NCI-H2029 (cell line): ENCODE measurements around the gene UNC45A.
"Not testable (repeated sequence)": the region's sequence is repeated elsewhere in the genome, so short reads cannot be mapped to it uniquely, and the experiment has no call there.

Experiments used
- DNase-seq: peaks from one replicate; lab custom pipeline; 2025; lab: John Stamatoyannopoulos, UW

The UNC45A gene

GRCh38 chr15:90903733-90904536 lies 31.1 kb upstream of the UNC45A start:
- DNase-seq: no peak

GRCh38 chr15:90904746-90905145 lies 30.3 kb upstream of the UNC45A start:
- DNase-seq: no peak

DNA sequence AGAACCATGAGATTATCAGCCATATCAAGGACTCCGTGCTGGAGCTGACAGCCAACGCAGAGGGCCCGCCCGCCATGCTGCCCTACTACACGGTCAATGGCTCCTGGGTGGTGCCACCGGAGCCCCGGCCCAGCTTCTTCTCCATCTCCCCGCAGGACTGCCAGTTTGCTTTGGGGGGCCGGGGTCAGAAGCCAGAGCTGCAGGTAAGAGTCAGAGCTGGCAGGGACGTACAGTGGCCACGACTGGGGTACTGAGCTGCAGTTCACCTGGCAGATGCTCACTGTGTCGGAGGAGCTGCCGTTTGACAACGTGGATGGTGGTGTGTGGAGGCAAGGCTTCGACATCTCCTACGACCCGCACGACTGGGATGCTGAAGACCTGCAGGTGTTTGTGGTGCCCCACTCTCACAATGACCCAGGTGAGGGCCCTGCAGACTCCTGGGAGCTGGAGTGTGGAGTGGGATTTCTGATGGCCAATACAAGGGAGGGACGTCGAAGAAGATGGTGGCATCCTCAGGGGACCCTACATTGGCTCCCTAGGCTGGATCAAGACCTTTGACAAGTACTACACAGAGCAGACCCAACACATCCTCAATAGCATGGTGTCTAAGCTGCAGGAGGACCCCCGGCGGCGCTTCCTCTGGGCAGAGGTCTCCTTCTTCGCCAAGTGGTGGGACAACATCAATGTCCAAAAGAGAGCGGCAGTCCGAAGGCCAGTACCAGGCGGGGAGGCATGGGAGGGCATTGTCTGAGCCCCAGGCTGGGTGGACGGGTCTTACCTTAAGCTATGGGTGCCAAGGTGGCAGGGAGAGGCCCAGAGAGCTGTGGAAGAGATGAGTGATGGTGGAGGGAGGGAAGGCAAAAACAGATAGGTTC lies 29.5 kb upstream of the UNC45A start:
- DNase-seq: no peak

DNA sequence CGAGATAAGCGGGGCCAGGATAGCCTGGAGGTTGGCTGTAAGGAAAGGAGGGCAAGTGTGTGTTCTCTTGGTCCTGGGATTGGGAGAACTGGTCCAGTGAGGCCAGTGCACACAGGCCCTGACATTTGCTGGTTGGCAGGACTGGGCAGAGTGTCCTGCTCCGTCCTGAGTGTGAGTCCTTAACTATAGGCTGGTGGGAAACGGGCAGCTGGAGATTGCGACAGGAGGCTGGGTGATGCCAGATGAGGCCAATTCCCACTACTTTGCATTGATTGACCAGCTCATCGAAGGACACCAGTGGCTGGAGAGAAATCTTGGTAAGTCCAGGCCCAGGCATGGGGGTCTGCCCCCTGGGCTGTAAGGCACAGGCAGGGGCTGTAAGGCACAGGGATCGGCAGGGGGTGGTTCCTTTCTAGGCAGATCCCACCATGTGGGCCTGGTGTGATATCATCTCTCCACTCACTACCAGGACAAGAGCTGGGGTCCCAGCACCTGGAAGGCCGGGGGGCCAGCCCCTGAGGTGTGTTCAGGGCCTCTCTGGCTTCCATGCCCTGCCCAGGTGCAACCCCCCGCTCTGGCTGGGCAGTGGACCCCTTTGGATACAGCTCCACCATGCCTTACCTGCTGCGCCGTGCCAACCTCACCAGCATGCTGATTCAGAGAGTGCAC lies 28.8 kb upstream of the UNC45A start:
- DNase-seq: no peak

- DNase-seq: no peak
Measured at GRCh38 chr15:90907051-90907660, 27.9 kb upstream of the UNC45A start.

GRCh38 chr15:90907838-90908507 lies 27.1 kb upstream of the UNC45A start:
- DNase-seq: no peak

GRCh38 chr15:90909449-90909848 lies 25.6 kb upstream of the UNC45A start:
- DNase-seq: not testable (repeated sequence)

DNA sequence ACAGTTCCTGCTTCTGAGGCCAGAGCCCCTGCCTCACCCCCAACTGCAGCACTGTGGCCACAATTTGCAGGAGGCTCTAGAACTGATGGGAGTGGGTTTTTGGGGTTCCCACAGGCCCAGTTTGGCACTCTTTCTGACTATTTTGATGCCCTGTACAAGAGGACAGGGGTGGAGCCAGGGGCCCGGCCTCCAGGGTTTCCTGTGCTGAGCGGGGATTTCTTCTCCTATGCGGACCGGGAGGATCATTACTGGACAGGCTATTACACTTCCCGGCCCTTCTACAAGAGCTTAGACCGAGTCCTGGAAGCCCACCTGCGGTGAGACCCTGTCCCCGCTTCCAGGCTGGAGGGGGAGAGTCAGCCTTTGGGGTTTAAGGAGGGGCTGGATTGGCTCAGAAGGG lies 25.1 kb upstream of the UNC45A start:
- no peak for DNase-seq

GRCh38 chr15:90910441-90911301 lies 24.4 kb upstream of the UNC45A start:
- no peak for DNase-seq

- no peak for DNase-seq
Measured at GRCh38 chr15:90911302-90911623, 23.8 kb upstream of the UNC45A start.

DNA sequence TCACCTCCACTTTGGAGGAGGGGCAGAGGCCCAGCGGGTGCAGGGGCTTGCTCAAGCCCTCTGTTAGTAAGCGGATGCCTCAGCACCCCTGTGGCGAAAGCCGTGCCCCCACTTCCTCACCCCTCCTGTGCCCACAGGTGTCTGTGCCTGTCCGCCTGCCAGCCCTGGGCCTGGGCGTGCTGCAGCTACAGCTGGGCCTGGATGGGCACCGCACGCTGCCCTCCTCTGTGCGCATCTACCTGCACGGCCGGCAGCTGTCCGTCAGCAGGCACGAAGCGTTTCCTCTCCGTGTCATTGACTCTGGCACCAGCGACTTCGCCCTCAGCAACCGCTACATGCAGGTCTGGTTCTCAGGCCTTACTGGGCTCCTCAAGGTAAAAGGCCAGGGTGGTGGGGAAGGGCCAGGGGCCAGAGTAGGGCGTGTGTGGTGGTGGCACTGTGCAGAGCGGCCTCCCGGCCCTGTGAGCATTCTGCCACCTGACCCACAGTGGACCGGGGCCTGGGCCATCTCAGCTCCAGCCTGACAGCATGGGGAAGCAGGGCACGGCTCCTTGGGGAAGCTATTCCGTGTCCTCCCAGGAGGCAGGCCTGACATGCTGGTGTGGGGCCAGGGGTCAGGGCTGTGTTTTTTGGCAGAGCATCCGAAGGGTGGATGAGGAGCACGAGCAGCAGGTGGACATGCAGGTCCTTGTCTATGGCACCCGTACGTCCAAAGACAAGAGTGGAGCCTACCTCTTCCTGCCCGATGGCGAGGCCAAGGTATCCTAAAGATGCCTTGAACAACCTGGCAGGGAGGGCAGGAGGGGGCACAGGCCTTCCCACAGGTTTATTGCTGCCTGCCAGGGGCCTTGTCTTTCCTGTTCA lies 22.9 kb upstream of the UNC45A start:
- DNase-seq: no peak

GRCh38 chr15:90912770-90913075 lies 22.4 kb upstream of the UNC45A start:
- DNase-seq: no peak

- DNase-seq: no peak
Measured at GRCh38 chr15:90913398-90913944, 21.6 kb upstream of the UNC45A start.

DNA sequence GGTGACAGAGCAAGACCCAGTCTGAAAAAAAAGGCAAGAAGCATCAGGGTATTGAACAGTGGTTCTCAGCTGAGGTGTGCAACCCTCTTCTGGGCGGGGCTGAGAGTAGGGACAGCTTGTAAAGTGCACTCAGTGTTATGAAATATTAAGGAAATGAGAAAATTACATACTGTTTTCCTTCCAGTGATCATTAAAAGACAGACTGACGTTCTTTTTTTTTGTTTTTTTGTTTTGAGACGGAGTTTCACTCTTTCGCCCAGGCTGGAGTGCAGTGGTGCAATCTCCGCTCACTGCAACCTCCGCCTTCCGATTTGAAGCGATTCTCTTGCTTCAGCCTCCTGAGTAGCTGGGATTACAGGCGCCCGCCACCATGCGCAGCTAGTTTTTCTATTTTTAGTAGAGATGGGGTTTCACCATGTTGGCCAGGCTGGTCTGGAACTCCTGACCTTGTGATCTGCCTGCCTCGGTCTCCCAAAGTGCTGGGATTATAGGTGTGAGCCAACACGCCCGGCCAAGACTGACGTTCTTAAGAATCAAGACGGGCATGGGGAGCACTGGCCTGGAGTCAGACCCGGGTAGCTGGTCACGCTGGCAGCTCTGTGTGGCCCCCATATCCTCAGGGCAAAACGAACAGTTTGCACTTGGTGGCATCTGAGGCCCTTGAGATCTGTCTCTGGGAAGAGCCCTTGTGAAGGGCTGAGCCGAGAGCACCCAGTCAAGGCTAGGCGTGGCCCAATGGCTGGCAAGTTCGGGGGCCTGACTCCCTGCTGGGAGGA lies 20.6 kb upstream of the UNC45A start:
- DNase-seq: no peak

GRCh38 chr15:90915216-90915807 lies 19.8 kb upstream of the UNC45A start:
- DNase-seq: no peak

DNA sequence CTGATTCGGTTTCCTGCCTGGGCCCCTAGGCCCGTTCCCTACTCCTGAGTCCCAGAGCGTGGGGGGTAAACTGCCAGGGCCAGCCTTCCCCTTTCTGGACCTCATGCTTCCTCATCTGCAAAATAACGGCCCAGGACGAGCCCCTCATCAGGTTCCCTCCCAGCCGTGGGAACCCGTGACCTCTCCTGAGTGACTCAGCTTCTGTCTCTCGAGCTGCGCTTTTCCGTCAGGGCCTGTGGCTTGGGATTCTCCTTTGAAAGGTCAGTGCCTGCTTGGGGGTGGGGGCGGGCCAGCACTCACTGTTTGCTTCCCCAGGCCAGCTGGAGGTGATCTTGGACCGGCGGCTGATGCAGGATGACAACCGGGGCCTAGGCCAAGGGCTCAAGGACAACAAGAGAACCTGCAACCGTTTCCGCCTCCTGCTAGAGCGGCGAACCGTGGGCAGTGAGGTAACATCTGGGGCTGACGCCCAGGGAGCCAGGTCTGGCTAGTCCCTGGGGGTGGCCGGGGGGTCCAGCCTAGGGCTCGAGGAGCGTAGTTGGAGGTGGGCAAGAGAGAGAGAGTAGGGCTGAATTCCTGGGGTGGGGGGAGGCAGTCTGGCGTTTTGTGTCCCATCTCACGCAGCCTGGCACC lies 19.2 kb upstream of the UNC45A start:
- no peak for DNase-seq

- DNase-seq: no peak
Measured at GRCh38 chr15:90916461-90916860, 18.6 kb upstream of the UNC45A start.

DNA sequence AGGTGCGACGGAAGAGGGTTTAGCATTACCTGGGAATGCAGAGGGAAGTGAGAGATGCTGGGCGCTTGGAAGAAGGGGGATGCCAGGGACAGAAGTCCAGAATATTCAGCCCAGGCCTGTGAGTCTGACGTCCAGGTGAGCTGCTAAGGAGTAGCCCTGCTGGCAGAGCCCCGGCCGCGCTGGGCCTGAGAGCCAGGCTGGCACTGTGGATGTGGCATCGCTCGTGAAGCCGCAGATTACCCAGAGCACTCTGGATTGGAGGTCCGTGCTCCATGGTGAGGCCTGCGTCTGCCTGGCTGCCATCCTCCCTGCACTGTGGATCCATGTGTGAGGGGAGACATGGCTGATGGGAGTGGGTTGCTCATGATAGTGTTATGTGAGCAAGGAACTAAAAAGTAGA lies 17.5 kb upstream of the UNC45A start:
- no peak for DNase-seq
